ENCODE results near the gene GPR39. TPM values are rescaled to one million over a fixed set of nuclear protein-coding genes. Genes with fewer than 3 reads are reported as not detected.

GPR39 gene
- total and polyA plus RNA-seq, 7 donors, result 0.05 to 0.08 TPM; not detected in 5

- WGBS, 3 donors, result 49 to 66% (median 57%) methylated on average over 2 of the region's 2 CpGs
- no peak for TF ChIP-seq CTCF (IDR thresholded peaks at IDR 0.05)
These were observed 176.6 kb downstream of the GPR39 start for GRCh38 chr2:132593171-132593570.

GRCh38 chr2:132595186-132595585 is 178.6 kb downstream of the GPR39 start:
- intact Hi-C loops (cut with DNase I), result no loop called here
- H3K4me3 ChIP-seq, result no peak overlapping the region
- no peak overlapping the region for H3K27ac ChIP-seq
- H3K36me3 ChIP-seq (ENCODE audit: insufficient read depth in 1 of 2, low read depth in 1 of 2), result no peaks in the 10 kb centered on the region
- H3K9me3 ChIP-seq, result no peaks in the 10 kb centered on the region
- WGBS, 3 donors, result 70 to 84% (median 77%) methylated on average over 6 of the region's 6 CpGs
- peaks cover 0 to 5% (median 0%) of the 10 kb centered on the region in 3 donors for H3K27me3 ChIP-seq (ENCODE audit: insufficient read depth in 3 of 3, low read length in 2 of 3)
- TF ChIP-seq CTCF (IDR thresholded peaks at IDR 0.05), result no peak
- no peak for DNase-seq
- ATAC-seq, result no peak
- H3K4me1 ChIP-seq, result no peaks in the 10 kb centered on the region

More at GRCh38 chr2:132593171-132593570, 176.6 kb downstream of the GPR39 start:
- H3K9me3 ChIP-seq, result no peaks in the 10 kb centered on the region
- H3K36me3 ChIP-seq (ENCODE audit: insufficient read depth in 1 of 2, low read depth in 1 of 2), result no peaks in the 10 kb centered on the region
- DNase-seq (no peak), ATAC-seq (no peak)
- H3K27me3 ChIP-seq (ENCODE audit: insufficient read depth in 3 of 3, low read length in 2 of 3), result peaks cover 0 to 5% (median 0%) of the 10 kb centered on the region in 3 donors
- H3K4me3 ChIP-seq, result no peak overlapping the region
- H3K4me1 ChIP-seq, result no peaks in the 10 kb centered on the region
- no peak overlapping the region for H3K27ac ChIP-seq
- intact Hi-C loops (cut with DNase I), result no loop called here

- WGBS, 3 donors, result 68 to 76% (median 75%) methylated on average over 2 of the region's 2 CpGs
- H3K27ac ChIP-seq, result no peak overlapping the region
- no peak overlapping the region for H3K4me3 ChIP-seq
- intact Hi-C loops (cut with DNase I), result no loop called here
- H3K36me3 ChIP-seq (ENCODE audit: insufficient read depth in 1 of 2, low read depth in 1 of 2), result no peaks in the 10 kb centered on the region
- ATAC-seq (no peak), DNase-seq (no peak)
- no peak for TF ChIP-seq CTCF (IDR thresholded peaks at IDR 0.05)
- H3K9me3 ChIP-seq, result no peaks in the 10 kb centered on the region
- peaks cover 0 to 5% (median 0%) of the 10 kb centered on the region in 3 donors for H3K27me3 ChIP-seq (ENCODE audit: insufficient read depth in 3 of 3, low read length in 2 of 3)
- no peaks in the 10 kb centered on the region for H3K4me1 ChIP-seq
These were observed 179.1 kb downstream of the GPR39 start for GRCh38 chr2:132595693-132596092.

GRCh38 chr2:132597166-132597565 is 180.6 kb downstream of the GPR39 start:
- ATAC-seq, result no peak
- Histone ChIP-seq H3K9me3 (no peaks in the 10 kb centered on the region), H3K27me3 (ENCODE audit: insufficient read depth in 3 of 3, low read length in 2 of 3) (peaks cover 0 to 5% (median 0%) of the 10 kb centered on the region in 3 donors), H3K27ac (no peak overlapping the region), H3K36me3 (ENCODE audit: insufficient read depth in 1 of 2, low read depth in 1 of 2) (no peaks in the 10 kb centered on the region), H3K4me3 (no peak overlapping the region), H3K4me1 (no peaks in the 10 kb centered on the region)
- TF ChIP-seq CTCF (IDR thresholded peaks at IDR 0.05), result no peak
- no peak for DNase-seq
- intact Hi-C loops (cut with DNase I), result no loop called here

- Histone ChIP-seq H3K36me3 (ENCODE audit: insufficient read depth in 1 of 2, low read depth in 1 of 2) (no peaks in the 10 kb centered on the region), H3K27me3 (ENCODE audit: insufficient read depth in 3 of 3, low read length in 2 of 3) (peaks cover 0 to 5% (median 0%) of the 10 kb centered on the region in 3 donors), H3K9me3 (no peaks in the 10 kb centered on the region), H3K4me1 (no peaks in the 10 kb centered on the region), H3K4me3 (no peak overlapping the region), H3K27ac (no peak overlapping the region)
- intact Hi-C loops (cut with DNase I), result no loop called here
- DNase-seq, result no peak
- no peak for ATAC-seq
- TF ChIP-seq CTCF (IDR thresholded peaks at IDR 0.05), result no peak
- 77 to 89% (median 83%) methylated on average over 1 of the region's 1 CpG for WGBS, 3 donors
These were observed 181.2 kb downstream of the GPR39 start for GRCh38 chr2:132597831-132598230.
